HG02870 (cell line): ENCODE measurements around the gene SNX12.

ENCODE experiments used
- ATAC-seq: cut with Tn5 transposase; IDR thresholded peaks from one replicate; pipeline ENCODE4 v1.9.1; 2021; ENCODE audit warnings: mild to moderate bottlenecking, moderate library complexity; ENCODE audit not compliant: unreplicated experiment

SNX12 gene

GRCh38 chrX:71068044-71068918 is at the start of gene SNX12:
SNX12 (minus strand) TSS chrX:71068334; CDS start chrX:71068306, 28 bp downstream.
- peak; percentile 93 for ATAC-seq

- no peak for ATAC-seq
Observed at GRCh38 chrX:71117358-71117757, 49.2 kb upstream of the SNX12 start.

- ATAC-seq = peak; percentile 23
Observed at GRCh38 chrX:71111921-71112431, 43.8 kb upstream of the SNX12 start.

- ATAC-seq = peak; percentile 81
Observed at GRCh38 chrX:71111141-71111843, 43.2 kb upstream of the SNX12 start, which contains the start of gene IL2RG. IL2RG (minus strand) TSS chrX:71111577; CDS start chrX:71111539, 38 bp downstream.

- ATAC-seq = no peak
Observed at GRCh38 chrX:71109051-71109450, 40.9 kb upstream of the SNX12 start.

GRCh38 chrX:71107762-71108360 is 39.7 kb upstream of the SNX12 start:
- no peak for ATAC-seq

GRCh38 chrX:71107245-71107644 is 39.1 kb upstream of the SNX12 start:
- no peak for ATAC-seq

GRCh38 chrX:71106427-71106826 is 38.3 kb upstream of the SNX12 start, which contains the start of gene CXorf65:
CXorf65 (minus strand) TSS chrX:71106740; CDS start chrX:71106556, 184 bp downstream.
- no peak for ATAC-seq

GRCh38 chrX:71105628-71106027 is 37.5 kb upstream of the SNX12 start:
- ATAC-seq = no peak

GRCh38 chrX:71103110-71103983 is 35.2 kb upstream of the SNX12 start:
- ATAC-seq = peak; percentile 40

GRCh38 chrX:71102292-71102691 is 34.2 kb upstream of the SNX12 start:
- ATAC-seq = no peak

- no peak for ATAC-seq
Observed at GRCh38 chrX:71100581-71101505, 32.7 kb upstream of the SNX12 start.

- no peak for ATAC-seq
Observed at GRCh38 chrX:71099736-71100135, 31.6 kb upstream of the SNX12 start.

GRCh38 chrX:71098951-71099506 is 30.9 kb upstream of the SNX12 start:
- ATAC-seq = no peak

GRCh38 chrX:71098302-71098701 is 30.2 kb upstream of the SNX12 start:
- ATAC-seq = no peak

GRCh38 chrX:71096760-71097032 is 28.6 kb upstream of the SNX12 start:
- no peak for ATAC-seq

- ATAC-seq = no peak
Observed at GRCh38 chrX:71095981-71096759, 28.0 kb upstream of the SNX12 start.

- peak; percentile 74 for ATAC-seq
Observed at GRCh38 chrX:71095555-71095980, 27.4 kb upstream of the SNX12 start, which contains the start of gene FOXO4. FOXO4 (plus strand) TSS chrX:71095851; CDS start chrX:71096529, 678 bp downstream.
